ENCODE results near the gene AP2B1.
A peak's percentile ranks its signal among the peaks of the same experiment; 100 is the strongest.

Gene AP2B1

GRCh38 chr17:35588196-35588920 is 1.2 kb downstream of the AP2B1 start:
- peak overlapping the region; percentile 98 for H3K4me3 ChIP-seq
- TF ChIP-seq CTCF (IDR thresholded peaks at IDR 0.05), result no peak
- no peak for DNase-seq (ENCODE audit: low spot score)
- no peak overlapping the region for H3K27ac ChIP-seq

- Histone ChIP-seq H3K4me3 (no peak overlapping the region), H3K27ac (no peak overlapping the region)
- no peak for TF ChIP-seq CTCF (IDR thresholded peaks at IDR 0.05)
- DNase-seq (ENCODE audit: low spot score), result no peak
These were observed 8.9 kb downstream of the AP2B1 start for GRCh38 chr17:35596072-35596471.

- DNase-seq (ENCODE audit: low spot score), result no peak
- Histone ChIP-seq H3K27ac (no peak overlapping the region), H3K4me3 (no peak overlapping the region)
- no peak for TF ChIP-seq CTCF (IDR thresholded peaks at IDR 0.05)
These were observed 9.6 kb downstream of the AP2B1 start for GRCh38 chr17:35596530-35597233.

GRCh38 chr17:35597604-35598003 is 10.5 kb downstream of the AP2B1 start:
- no peak overlapping the region for H3K4me3 ChIP-seq
- no peak for DNase-seq (ENCODE audit: low spot score)
- no peak for TF ChIP-seq CTCF (IDR thresholded peaks at IDR 0.05)
- H3K27ac ChIP-seq, result no peak overlapping the region

GRCh38 chr17:35603674-35604073 is 16.6 kb downstream of the AP2B1 start:
- DNase-seq (ENCODE audit: low spot score), result no peak
- no peak overlapping the region for H3K27ac ChIP-seq
- no peak for TF ChIP-seq CTCF (IDR thresholded peaks at IDR 0.05)

GRCh38 chr17:35605678-35606077 is 18.6 kb downstream of the AP2B1 start:
- H3K27ac ChIP-seq, result no peak overlapping the region
- DNase-seq (ENCODE audit: low spot score), result no peak
- no peak overlapping the region for H3K4me3 ChIP-seq
- TF ChIP-seq CTCF (IDR thresholded peaks at IDR 0.05), result no peak

More at GRCh38 chr17:35603674-35604073, 16.6 kb downstream of the AP2B1 start:
- no peak overlapping the region for H3K4me3 ChIP-seq

Measured in coronary artery (tissue), 2 donors.